CD14-positive monocyte (primary cell): Measurements from ENCODE around the gene RBM19. TPM values are rescaled to one million over a fixed set of nuclear protein-coding genes. Genes with fewer than 3 reads are reported as not detected.

Experiments
- DNase-seq, 3 donors: peaks; one replicate each; pipeline ENCODE4 v3.0.0-alpha.2; 2011 to 2022
- H2AFZ ChIP-seq: 2 replicates; pipeline ENCODE4 v1.6.0; 2012; ENCODE audit warnings: mild to moderate bottlenecking, low read depth, low read length, inconsistent platforms; ENCODE audit not compliant: insufficient read depth, poor library complexity, severe bottlenecking
- H3K27ac ChIP-seq, 2 donors: 1 replicate in 1 of 2; 2 replicates in 1 of 2; pipeline ENCODE4 v1.5.1; 2012 to 2013; ENCODE audit warnings: low read length in 2 of 2, control low read depth in 1 of 2, inconsistent platforms in 1 of 2, low read depth in 1 of 2, mild to moderate bottlenecking in 1 of 2
- H3K27me3 ChIP-seq, 2 donors: one replicate each; pipeline versions ENCODE4 v1.6.0 to v1.6.1; 2011 to 2013; ENCODE audit warnings: low read length in 2 of 2; ENCODE audit not compliant: control insufficient read depth in 2 of 2, insufficient read depth in 2 of 2
- H3K36me3 ChIP-seq, 2 donors: replicated peaks in 1 of 2; 1 replicate in 1 of 2; 2 replicates in 1 of 2; pipeline versions ENCODE4 v1.5.1 to v1.6.1; 2012 to 2013; ENCODE audit warnings: low read length in 2 of 2, control low read depth in 1 of 2, inconsistent platforms in 1 of 2, mild to moderate bottlenecking in 1 of 2; ENCODE audit not compliant: insufficient read depth in 2 of 2, control insufficient read depth in 1 of 2
- H3K4me1 ChIP-seq, 2 donors: 1 replicate in 1 of 2; 2 replicates in 1 of 2; pipeline versions ENCODE4 v1.5.1 to v1.6.1; 2012 to 2013; ENCODE audit warnings: low read length in 2 of 2, control low read depth in 1 of 2, inconsistent platforms in 1 of 2, mild to moderate bottlenecking in 1 of 2, moderate library complexity in 1 of 2; ENCODE audit not compliant: insufficient read depth in 2 of 2, control insufficient read depth in 1 of 2
- H3K4me2 ChIP-seq: replicated peaks from 2 replicates; pipeline ENCODE3; 2012; ENCODE audit warnings: low read length, moderate library complexity, mild to moderate bottlenecking; ENCODE audit not compliant: poor library complexity, severe bottlenecking; ENCODE audit errors: extremely low read depth
- H3K4me3 ChIP-seq, 3 experiments: fragments of 200-600 bp in 1 of 3; sonication (generic) in 1 of 3; replicated peaks in 1 of 3; 1 replicate in 2 of 3; 2 replicates in 1 of 3; pipeline ENCODE4 v1.5.1; 2011 to 2013; ENCODE audit warnings: low read length in 3 of 3, mild to moderate bottlenecking in 3 of 3, control low read depth in 2 of 3, low read depth in 2 of 3, inconsistent platforms in 1 of 3, moderate library complexity in 1 of 3
- H3K79me2 ChIP-seq: 2 replicates; pipeline ENCODE4 v1.6.0; 2012; ENCODE audit warnings: mild to moderate bottlenecking, control low read depth, inconsistent platforms, low read length, moderate library complexity; ENCODE audit not compliant: insufficient read depth
- H3K9ac ChIP-seq: 2 replicates; pipeline ENCODE4 v1.6.0; 2017; ENCODE audit warnings: low read length, mild to moderate bottlenecking; ENCODE audit not compliant: insufficient read depth, poor library complexity, severe bottlenecking
- H3K9me3 ChIP-seq, 2 donors: replicated peaks in 1 of 2; 1 replicate in 1 of 2; 2 replicates in 1 of 2; pipeline versions ENCODE4 v1.5.1 to v1.6.1; 2012 to 2013; ENCODE audit warnings: low read length in 2 of 2, control low read depth in 1 of 2; ENCODE audit not compliant: control insufficient read depth in 1 of 2, insufficient read depth in 1 of 2
- H4K20me1 ChIP-seq: 2 replicates; pipeline ENCODE4 v1.6.0; 2012; ENCODE audit warnings: mild to moderate bottlenecking, low read length, control low read depth, moderate library complexity; ENCODE audit not compliant: insufficient read depth
- H3K27ac Mint-ChIP-seq, 7 donors: one replicate each; pipeline ENCODE4 v1.8.0; 2020; ENCODE audit warnings: mild to moderate bottlenecking in 7 of 7, mixed read lengths in 7 of 7, moderate library complexity in 6 of 7, inconsistent platforms in 2 of 7
- H3K27me3 Mint-ChIP-seq, 3 donors: one replicate each; pipeline ENCODE4 v1.8.0; 2021 to 2022; ENCODE audit warnings: low read depth in 3 of 3, mild to moderate bottlenecking in 3 of 3, mixed read lengths in 3 of 3, moderate library complexity in 3 of 3, inconsistent platforms in 1 of 3
- H3K36me3 Mint-ChIP-seq, 2 donors: one replicate each; pipeline ENCODE4 v1.8.0; 2020; ENCODE audit warnings: mixed read lengths in 2 of 2, inconsistent platforms in 1 of 2, mild to moderate bottlenecking in 1 of 2
- H3K4me1 Mint-ChIP-seq: one replicate; pipeline ENCODE4 v1.8.0; 2020; ENCODE audit warnings: mild to moderate bottlenecking, mixed read lengths
- H3K4me3 Mint-ChIP-seq, 2 donors: one replicate each; pipeline ENCODE4 v1.8.0; 2020; ENCODE audit warnings: mild to moderate bottlenecking in 2 of 2, mixed read lengths in 2 of 2, moderate library complexity in 1 of 2
- H3K9me3 Mint-ChIP-seq, 7 donors: one replicate each; pipeline ENCODE4 v1.8.0; 2020 to 2022; ENCODE audit warnings: mixed read lengths in 7 of 7, mild to moderate bottlenecking in 6 of 7, moderate library complexity in 6 of 7, inconsistent platforms in 2 of 7
- WGBS: methylation state at CpG from one replicate; pipeline ENCODE4 v1.1.5; 2013; ENCODE audit warnings: missing lambda C conversion rate; ENCODE audit not compliant: insufficient coverage; 5-methylcytosine and 5-hydroxymethylcytosine counted together
- intact Hi-C, 2 donors: fragments of 100-400 bp; cut with micrococcal nuclease; formaldehyde crosslinking; loops; one replicate each; pipeline versions ENCODE4 v1.15.0 to v1.15.1; 2023
- polyA plus RNA-seq, 3 donors: library from polyadenylated mRNA; depleted of rRNA in 1 of 3; unstranded in 2 of 3; stranded (reverse) in 1 of 3; fragments of 300-500 nt in 2 of 3; fragments of >200 nt in 1 of 3; fragmentation: Illumina TruSeq in 2 of 3; gene quantifications; 1 replicate in 2 of 3; 2 replicates in 1 of 3; pipeline ENCODE4 v1.2.3, GENCODE V29; 2012 to 2021
- TF ChIP-seq, protein P1 (sequence below): fragments of 200-600 bp; IDR thresholded peaks from one replicate; pipeline ENCODE4 v1.8.0; 2022; ENCODE audit warnings: antibody characterized with exemption, mild to moderate bottlenecking

RBM19 gene
- polyA plus RNA-seq, 3 donors: 2.1 to 30.4 (median 2.2) TPM

DNA sequence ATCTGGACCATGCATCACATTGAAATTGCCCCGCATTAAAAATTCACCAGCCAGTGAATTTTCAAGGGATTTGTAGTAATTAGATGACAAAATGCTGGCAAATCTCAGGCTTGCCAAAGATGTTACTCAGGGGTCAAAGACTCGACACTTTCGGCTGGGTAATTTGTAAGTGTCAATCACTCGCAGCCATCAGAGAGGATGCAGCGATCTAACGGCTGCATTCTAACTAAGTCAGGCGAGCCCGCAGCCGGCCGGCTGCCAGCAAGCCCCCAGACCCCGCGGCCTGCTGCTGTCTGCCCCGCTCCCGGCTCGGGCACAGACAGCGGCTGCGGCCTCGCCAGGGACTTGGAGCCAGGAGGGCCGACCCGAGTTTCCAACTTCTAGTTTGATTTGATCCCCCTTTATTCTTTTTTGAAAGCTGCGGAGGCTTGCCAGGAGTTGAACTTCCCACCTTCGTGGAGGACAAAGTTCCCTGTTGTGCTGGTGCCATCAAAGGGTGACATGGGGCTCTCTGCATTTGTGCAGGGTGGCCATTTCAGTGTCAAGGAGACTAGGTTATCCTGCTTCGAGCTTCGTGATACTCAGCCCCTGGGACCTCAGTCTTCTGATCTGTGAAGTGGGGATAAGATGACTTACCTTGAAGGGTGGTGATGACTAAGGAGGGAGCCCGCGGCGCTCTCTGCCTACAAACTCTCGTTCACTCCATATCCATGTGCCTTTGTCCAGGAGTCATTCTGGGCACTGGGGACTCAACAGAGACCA, 169.9 kb downstream of the RBM19 start:
- Histone ChIP-seq H3K27ac (no peak overlapping the region), H3K9me3 (no peaks in the 10 kb centered on the region), H3K4me3 (no peak overlapping the region), H4K20me1 (no peaks in the 10 kb centered on the region), H3K9ac (no peak overlapping the region), H3K27me3 (no peaks in the 10 kb centered on the region), H3K4me1 (no peaks in the 10 kb centered on the region), H3K36me3 (no peaks in the 10 kb centered on the region), H2AFZ (no peak overlapping the region), H3K79me2 (no peaks in the 10 kb centered on the region), H3K4me2 (no peak overlapping the region)
- no peak overlapping the region for H3K4me3 Mint-ChIP-seq
- no peak for DNase-seq
- no peak overlapping the region for H3K27ac Mint-ChIP-seq
- peaks cover 4 to 8% (median 5%) of the 10 kb centered on the region in 3 donors for H3K27me3 Mint-ChIP-seq
- H3K36me3 Mint-ChIP-seq: no peaks in the 10 kb centered on the region
- H3K4me1 Mint-ChIP-seq: no peaks in the 10 kb centered on the region
- intact Hi-C loops: no loop called here
- TF ChIP-seq, protein P1, sequence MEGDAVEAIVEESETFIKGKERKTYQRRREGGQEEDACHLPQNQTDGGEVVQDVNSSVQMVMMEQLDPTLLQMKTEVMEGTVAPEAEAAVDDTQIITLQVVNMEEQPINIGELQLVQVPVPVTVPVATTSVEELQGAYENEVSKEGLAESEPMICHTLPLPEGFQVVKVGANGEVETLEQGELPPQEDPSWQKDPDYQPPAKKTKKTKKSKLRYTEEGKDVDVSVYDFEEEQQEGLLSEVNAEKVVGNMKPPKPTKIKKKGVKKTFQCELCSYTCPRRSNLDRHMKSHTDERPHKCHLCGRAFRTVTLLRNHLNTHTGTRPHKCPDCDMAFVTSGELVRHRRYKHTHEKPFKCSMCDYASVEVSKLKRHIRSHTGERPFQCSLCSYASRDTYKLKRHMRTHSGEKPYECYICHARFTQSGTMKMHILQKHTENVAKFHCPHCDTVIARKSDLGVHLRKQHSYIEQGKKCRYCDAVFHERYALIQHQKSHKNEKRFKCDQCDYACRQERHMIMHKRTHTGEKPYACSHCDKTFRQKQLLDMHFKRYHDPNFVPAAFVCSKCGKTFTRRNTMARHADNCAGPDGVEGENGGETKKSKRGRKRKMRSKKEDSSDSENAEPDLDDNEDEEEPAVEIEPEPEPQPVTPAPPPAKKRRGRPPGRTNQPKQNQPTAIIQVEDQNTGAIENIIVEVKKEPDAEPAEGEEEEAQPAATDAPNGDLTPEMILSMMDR: no peak
- peaks cover 0 to 3% (median 0%) of the 10 kb centered on the region in 7 donors for H3K9me3 Mint-ChIP-seq
- 90% methylated on average over 21 of the region's 28 CpGs for whole genome bisulfite sequencing

DNA sequence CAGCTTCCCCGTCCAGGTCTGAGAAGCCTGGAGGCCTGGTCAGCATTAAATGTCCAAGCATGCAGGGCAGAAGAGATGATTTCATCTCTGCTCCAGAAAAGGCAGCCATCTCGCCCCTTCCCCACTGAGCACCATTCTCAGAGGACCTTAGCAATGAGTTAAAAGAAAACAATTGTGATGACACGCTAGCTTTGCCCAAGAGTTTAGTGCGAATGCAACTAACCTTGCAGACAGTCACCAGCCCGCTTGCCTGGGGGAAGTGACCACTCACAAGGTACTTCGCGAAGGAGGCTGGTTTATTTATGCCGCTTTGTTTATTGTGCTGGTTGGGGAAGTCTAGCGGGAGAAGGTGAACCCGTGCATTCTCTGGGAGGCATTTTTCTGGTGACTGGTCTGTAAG, 170.7 kb downstream of the RBM19 start:
- intact Hi-C loops: no loop called here

More for the DNA sequence above, 170.7 kb downstream of the RBM19 start:
- Mint-ChIP-seq H3K4me3 (no peak overlapping the region), H3K4me1 (no peaks in the 10 kb centered on the region), H3K27ac (no peak overlapping the region), H3K27me3 (peaks cover 4 to 8% (median 8%) of the 10 kb centered on the region in 3 donors), H3K9me3 (peaks cover 0 to 3% (median 0%) of the 10 kb centered on the region in 7 donors), H3K36me3 (no peaks in the 10 kb centered on the region)
- no peaks in the 10 kb centered on the region for H4K20me1 ChIP-seq
- H3K79me2 ChIP-seq: no peaks in the 10 kb centered on the region
- no peak overlapping the region for H3K4me2 ChIP-seq
- no peaks in the 10 kb centered on the region for H3K4me1 ChIP-seq
- 100% methylated on average over 5 of the region's 10 CpGs for WGBS
- no peak overlapping the region for H3K9ac ChIP-seq
- no peaks in the 10 kb centered on the region for H3K27me3 ChIP-seq
- no peaks in the 10 kb centered on the region for H3K36me3 ChIP-seq
- no peak overlapping the region for H2AFZ ChIP-seq
- no peaks in the 10 kb centered on the region for H3K9me3 ChIP-seq
- DNase-seq: no peak
- TF ChIP-seq, protein P1: no peak
- H3K4me3 ChIP-seq: no peak overlapping the region
- H3K27ac ChIP-seq: no peak overlapping the region
